HG02870 (cell line): Measurements from ENCODE around the gene SLC9A6.
"Not testable (repeated sequence)": the region's sequence is repeated elsewhere in the genome, so short reads cannot be mapped to it uniquely, and the experiment has no call there.

ENCODE experiments used
- ATAC-seq: cut with Tn5 transposase; IDR thresholded peaks from one replicate; pipeline ENCODE4 v1.9.1; 2021; ENCODE audit warnings: mild to moderate bottlenecking, moderate library complexity; ENCODE audit not compliant: unreplicated experiment

SLC9A6 gene

GRCh38 chrX:136028383-136028984, 43.2 kb downstream of the SLC9A6 start:
- ATAC-seq: no peak

- no peak for ATAC-seq
Observed at GRCh38 chrX:136029766-136030165, 44.5 kb downstream of the SLC9A6 start.

GRCh38 chrX:136030303-136031191, 45.3 kb downstream of the SLC9A6 start:
- ATAC-seq: peak; percentile 63

GRCh38 chrX:136031626-136032025, 46.4 kb downstream of the SLC9A6 start:
- ATAC-seq: no peak

- no peak for ATAC-seq
Observed at GRCh38 chrX:136032370-136032769, 47.1 kb downstream of the SLC9A6 start.

GRCh38 chrX:136034668-136035067, 49.4 kb downstream of the SLC9A6 start:
- no peak for ATAC-seq

GRCh38 chrX:136035663-136036062, 50.4 kb downstream of the SLC9A6 start:
- ATAC-seq: no peak

GRCh38 chrX:136039485-136039884, 54.2 kb downstream of the SLC9A6 start:
- no peak for ATAC-seq

- ATAC-seq: no peak
Observed at GRCh38 chrX:136039968-136040367, 54.7 kb downstream of the SLC9A6 start.

GRCh38 chrX:136041254-136041812, 56.1 kb downstream of the SLC9A6 start:
- no peak for ATAC-seq

GRCh38 chrX:136045008-136045407, 59.8 kb downstream of the SLC9A6 start:
- ATAC-seq: no peak

- ATAC-seq: no peak
Observed at GRCh38 chrX:136046295-136047015, 61.2 kb downstream of the SLC9A6 start.

GRCh38 chrX:136047016-136047642, 61.9 kb downstream of the SLC9A6 start:
- no peak for ATAC-seq

GRCh38 chrX:136047969-136048368, 62.7 kb downstream of the SLC9A6 start:
- ATAC-seq: no peak

GRCh38 chrX:136048446-136048845, 63.2 kb downstream of the SLC9A6 start:
- no peak for ATAC-seq

- no peak for ATAC-seq
Observed at GRCh38 chrX:136049608-136050007, 64.4 kb downstream of the SLC9A6 start.

GRCh38 chrX:136050875-136051274, 65.6 kb downstream of the SLC9A6 start:
- not testable (repeated sequence) for ATAC-seq

- ATAC-seq: no peak
Observed at GRCh38 chrX:136051611-136052010, 66.4 kb downstream of the SLC9A6 start.

GRCh38 chrX:136055651-136056221, 70.5 kb downstream of the SLC9A6 start:
- no peak for ATAC-seq

- no peak for ATAC-seq
Observed at GRCh38 chrX:136057567-136057966, 72.3 kb downstream of the SLC9A6 start.

- ATAC-seq: no peak
Observed at GRCh38 chrX:136059350-136059749, 74.1 kb downstream of the SLC9A6 start.
